ENCODE measurements around the gene SLX9.

DNA sequence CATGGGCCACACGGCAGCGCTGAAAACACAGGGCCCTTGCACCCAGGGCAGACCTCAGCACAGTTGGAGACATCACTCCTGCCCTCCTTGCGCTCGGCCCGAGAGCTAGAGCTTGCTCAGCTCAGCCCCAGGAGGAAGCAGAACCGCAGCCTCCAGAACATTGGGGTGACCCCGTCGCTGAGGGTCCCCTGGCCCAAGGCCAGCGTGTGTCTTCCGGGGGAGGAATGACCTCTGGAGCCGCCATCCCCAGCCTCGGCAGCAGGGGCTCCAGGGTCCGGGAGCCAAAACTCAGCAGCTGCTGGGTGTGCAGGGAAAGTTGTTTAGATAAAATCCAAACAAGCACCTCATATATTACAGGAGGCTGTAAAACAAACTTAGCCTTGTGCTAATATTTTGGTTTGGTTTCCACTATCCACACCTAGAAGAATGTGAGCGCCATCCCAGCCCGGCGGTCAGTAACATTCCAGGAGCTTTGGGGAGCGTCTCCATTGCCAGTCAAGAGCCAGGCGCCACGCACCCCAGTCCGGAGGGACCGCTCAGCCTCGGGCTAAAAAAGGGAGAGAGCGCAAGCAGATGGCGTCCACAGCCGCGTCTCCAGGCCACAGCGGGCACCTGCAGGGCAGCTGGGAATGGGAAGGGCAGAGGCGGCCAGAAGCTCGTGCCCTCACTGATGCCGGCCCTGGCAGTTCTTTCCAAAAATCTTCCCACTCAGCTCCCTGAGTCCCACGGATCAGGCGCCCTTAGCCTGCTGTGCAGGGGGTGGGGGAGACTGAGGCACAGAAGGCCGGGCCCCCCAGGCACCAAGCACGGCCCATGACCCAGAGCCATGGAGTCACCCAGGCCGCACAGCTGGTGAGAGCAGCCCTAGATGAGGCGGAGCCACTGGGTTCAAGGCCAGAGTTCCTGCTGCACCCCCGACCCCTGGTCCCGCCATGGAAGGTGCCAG is 52.0 kb downstream of the SLX9 start:
- TF ChIP-seq TAF1 (IDR thresholded peaks at IDR 0.05; ENCODE audit: low read depth, low read length) (no peak), SPI1 (IDR thresholded peaks at IDR 0.05; ENCODE audit: low read depth, low read length) (no peak), POLR2AphosphoS5 (IDR thresholded peaks at IDR 0.05; ENCODE audit: low read depth, low read length) (no peak), POLR2A (IDR thresholded peaks at IDR 0.05; ENCODE audit: low read depth, low read length) (no peak), POU2F2 (IDR thresholded peaks at IDR 0.05; ENCODE audit: low read depth, low read length) (no peak), PAX5 (IDR thresholded peaks at IDR 0.05; ENCODE audit: insufficient read depth, low read length, severe bottlenecking) (no peak)
